ENCODE measurements around the gene MRPL10.

GRCh38 chr17:47837401-47838039 is 6.2 kb upstream of the MRPL10 start:
- TF ChIP-seq CTCF (IDR thresholded peaks at IDR 0.05 in 8 of 11, conservative IDR thresholded peaks at IDR 0.05 in 3 of 11): no peak
- TF ChIP-seq POLR2AphosphoS5 (IDR thresholded peaks at IDR 0.05): peak in 2 of 3 donors; percentile 59 to 61
